Nasal cavity respiratory epithelium epithelial cell of viscerocranial mucosa (primary cell): ENCODE results near the gene CD80. TPM values are rescaled to one million over a fixed set of nuclear protein-coding genes. Genes with fewer than 3 reads are reported as not detected.

Experiments
- total RNA-seq: library from RNA; depleted of rRNA; stranded (reverse); fragments of >200 nt; gene quantifications from 2 replicates; pipeline ENCODE4 v1.2.3, GENCODE V29; 2014

CD80 gene, protein sequence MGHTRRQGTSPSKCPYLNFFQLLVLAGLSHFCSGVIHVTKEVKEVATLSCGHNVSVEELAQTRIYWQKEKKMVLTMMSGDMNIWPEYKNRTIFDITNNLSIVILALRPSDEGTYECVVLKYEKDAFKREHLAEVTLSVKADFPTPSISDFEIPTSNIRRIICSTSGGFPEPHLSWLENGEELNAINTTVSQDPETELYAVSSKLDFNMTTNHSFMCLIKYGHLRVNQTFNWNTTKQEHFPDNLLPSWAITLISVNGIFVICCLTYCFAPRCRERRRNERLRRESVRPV
- not detected in 2 replicates for total RNA-seq

GRCh38 chr3:119559441-119559963 lies at the start of gene CD80:
Gene CD80 (minus strand): TSS chr3:119559614. CDS start chr3:119557728, 1,886 bp downstream.

GRCh38 chr3:119597548-119598288 lies 38.3 kb upstream of the CD80 start, which contains the start of gene PLA1A:
Gene PLA1A (plus strand): TSS chr3:119597885. CDS start chr3:119597914, 29 bp downstream.

DNA sequence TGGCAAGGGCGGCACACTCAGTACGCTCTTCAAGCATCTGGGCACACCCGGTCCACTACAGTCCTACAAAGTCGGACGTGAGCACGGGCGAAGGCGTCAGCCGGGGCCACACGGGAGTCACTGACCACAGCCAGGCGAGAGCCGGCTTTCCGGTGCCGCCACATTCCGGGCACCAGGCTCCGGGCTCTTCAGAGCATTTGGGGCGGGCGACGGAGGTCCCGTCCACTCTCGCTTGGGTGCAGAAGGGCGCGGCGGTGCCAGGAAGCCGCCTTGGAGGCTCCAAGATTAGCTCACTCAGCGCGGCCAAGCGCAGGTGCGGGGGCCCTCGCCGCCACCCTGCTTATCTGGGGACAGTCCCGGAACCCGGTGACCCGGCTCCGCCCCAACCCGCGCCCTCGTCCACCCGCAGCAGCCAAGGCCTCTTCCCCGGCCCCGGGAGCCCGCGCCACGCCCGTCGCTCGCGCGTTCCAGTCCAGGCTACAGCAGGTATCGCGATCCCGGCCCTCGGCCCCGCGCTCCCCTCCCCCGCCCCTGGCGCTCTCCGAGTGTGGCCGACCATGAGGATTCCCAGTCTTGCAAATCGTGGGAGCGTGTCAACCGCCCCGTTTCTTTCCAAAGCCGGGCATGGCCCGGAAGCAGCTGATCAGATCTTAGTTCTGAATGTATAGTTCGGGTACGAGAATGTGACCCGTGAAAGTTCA lies 20.1 kb upstream of the CD80 start, which contains the start of gene ADPRH:
TSS of gene ADPRH (plus strand) at position 127 of the 701 bp plus-strand sequence. CDS start 2,678 bp downstream, outside the sequence.

DNA sequence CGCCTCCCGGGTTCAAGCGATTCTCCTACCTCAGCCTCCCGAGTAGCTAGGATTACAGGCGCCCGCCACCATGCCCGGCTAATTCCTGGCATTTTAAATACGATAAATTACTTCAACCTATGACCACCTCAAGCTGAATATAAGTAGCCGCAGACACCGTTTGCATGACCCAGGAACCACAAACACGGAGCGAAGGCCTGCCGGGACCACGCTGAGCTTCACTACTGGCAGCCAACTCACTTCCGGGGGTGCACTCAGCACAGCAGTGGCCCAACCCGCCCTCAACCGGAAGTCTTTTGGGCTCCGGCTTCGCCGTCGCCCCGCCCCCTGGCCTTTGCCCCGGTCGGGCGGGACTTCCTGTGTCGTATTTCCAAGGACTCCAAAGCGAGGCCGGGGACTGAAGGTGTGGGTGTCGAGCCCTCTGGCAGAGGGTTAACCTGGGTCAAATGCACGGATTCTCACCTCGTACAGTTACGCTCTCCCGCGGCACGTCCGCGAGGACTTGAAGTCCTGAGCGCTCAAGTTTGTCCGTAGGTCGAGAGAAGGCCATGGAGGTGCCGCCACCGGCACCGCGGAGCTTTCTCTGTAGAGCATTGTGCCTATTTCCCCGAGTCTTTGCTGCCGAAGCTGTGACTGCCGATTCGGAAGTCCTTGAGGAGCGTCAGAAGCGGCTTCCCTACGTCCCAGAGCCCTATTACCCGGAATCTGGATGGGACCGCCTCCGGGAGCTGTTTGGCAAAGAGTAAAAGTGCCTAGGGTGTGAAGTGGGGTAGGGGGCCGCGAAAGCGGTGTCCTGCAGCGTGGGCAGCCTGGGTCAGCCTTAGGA lies 61.0 kb downstream of the CD80 start, which contains the start of gene TIMMDC1:
TSS of gene TIMMDC1 (plus strand) at position 362 of the 826 bp plus-strand sequence. CDS start at position 549, 187 bp downstream.

Other genes starting within 250 kb of the CD80 start
- gene TMEM39A, start 96.0 kb downstream of the CD80 start, total RNA-seq = 52.3 and 67.0 TPM in 2 replicates
- gene POGLUT1, start 90.7 kb downstream of the CD80 start, total RNA-seq = 15.0 and 19.8 TPM in 2 replicates
- gene TIMMDC1, start 61.1 kb downstream of the CD80 start, total RNA-seq = 61.6 and 75.2 TPM in 2 replicates
- gene ADPRH, start 19.9 kb upstream of the CD80 start, total RNA-seq = 0.68 and 3.9 TPM in 2 replicates
- gene PLA1A, start 38.3 kb upstream of the CD80 start, total RNA-seq = 0.14 TPM in 1 of 2 replicates, not detected in the other
- 0.28 and 0.34 TPM in 2 replicates for gene POPDC2, start 101.0 kb upstream of the CD80 start, total RNA-seq
- 22.2 and 24.4 TPM in 2 replicates for gene COX17, start 117.8 kb upstream of the CD80 start, total RNA-seq
- 0.07 TPM in 1 of 2 replicates, not detected in the other for gene CFAP91, start 143.4 kb upstream of the CD80 start, total RNA-seq
- under 0.01 TPM in 2 replicates for gene NR1I2, start 222.5 kb upstream of the CD80 start, total RNA-seq